Rectal smooth muscle tissue (tissue), 1 donor: ENCODE measurements around the gene RAD51B.

Experiments
- H3K27ac ChIP-seq: one replicate; pipeline ENCODE4 v1.7.0; 2013; ENCODE audit warnings: low read depth, low read length, inconsistent platforms
- H3K27me3 ChIP-seq: one replicate; pipeline ENCODE4 v1.7.0; 2013; ENCODE audit warnings: low read length; ENCODE audit not compliant: control insufficient read depth, insufficient read depth
- H3K36me3 ChIP-seq: one replicate; pipeline ENCODE4 v1.7.0; 2013; ENCODE audit warnings: low read length; ENCODE audit not compliant: control insufficient read depth, insufficient read depth
- H3K4me1 ChIP-seq: one replicate; pipeline ENCODE4 v1.7.0; 2013; ENCODE audit warnings: low read length; ENCODE audit not compliant: control insufficient read depth, insufficient read depth
- H3K4me3 ChIP-seq: one replicate; pipeline ENCODE4 v1.7.0; 2013; ENCODE audit warnings: low read length
- H3K9ac ChIP-seq: one replicate; pipeline ENCODE4 v1.7.0; 2013; ENCODE audit warnings: low read length

RAD51B gene

DNA sequence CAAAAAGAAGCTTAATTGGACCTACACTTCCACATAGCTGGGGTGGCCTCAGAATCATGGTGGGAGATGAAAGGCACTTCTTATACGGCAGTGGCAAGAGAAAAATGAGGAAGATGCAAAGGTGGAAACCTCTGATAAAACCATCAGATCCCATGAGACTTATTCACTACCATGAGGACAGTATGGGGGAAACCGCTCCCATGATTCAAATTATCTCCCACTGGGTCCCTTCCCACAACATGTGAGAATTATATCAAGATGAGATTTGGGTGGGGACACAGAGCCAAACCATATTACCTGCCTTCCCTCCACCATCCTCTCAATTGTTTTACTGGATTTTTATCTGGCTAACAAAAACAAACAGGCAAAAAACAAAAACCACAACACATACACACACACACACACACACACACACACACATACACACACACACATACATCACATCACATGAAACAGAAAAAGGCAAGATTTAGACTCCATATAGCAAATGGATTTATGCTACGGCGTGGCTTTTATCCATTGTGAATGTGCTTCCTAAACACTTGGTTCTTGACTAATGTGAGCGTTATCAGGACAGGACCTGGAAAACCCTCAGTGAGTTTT, 906.6 kb downstream of the RAD51B start:
- no peaks in the 10 kb centered on the region for H3K4me1 ChIP-seq

DNA sequence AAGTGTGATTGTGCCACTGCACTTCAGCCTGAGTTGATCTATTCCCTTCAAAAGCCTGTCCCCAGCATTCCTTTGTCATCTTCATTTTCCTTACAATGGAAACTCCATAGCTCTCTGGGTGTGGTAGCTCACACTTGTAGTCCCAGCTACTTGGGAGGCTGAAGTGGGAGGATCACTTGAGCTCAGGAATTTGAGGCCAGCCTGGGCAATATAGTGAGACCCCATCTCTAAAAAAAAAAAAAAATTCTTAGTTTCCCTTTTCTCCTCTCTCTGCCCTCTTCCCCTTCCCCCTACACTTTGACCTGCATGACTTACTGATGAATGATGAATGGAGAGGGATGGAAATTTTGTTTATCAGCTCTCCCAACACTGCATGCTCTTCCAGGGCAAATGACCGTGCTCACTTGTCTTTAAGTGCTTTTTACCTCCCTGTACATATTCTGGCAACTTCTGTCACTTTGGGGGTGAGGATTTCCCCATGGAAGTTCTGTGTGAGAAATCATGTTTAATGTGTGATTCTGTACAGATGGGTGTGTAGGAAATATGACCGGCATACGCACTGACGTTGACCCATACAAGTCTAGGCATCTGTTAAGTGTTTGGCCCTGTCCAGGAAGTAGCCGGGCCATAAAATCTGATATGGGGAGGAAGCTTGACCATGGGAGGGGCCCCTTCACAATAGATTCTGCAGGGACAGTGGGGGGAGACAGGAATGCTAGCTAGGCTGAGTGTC, 907.9 kb downstream of the RAD51B start:
- H3K4me3 ChIP-seq, result no peak overlapping the region
- no peaks in the 10 kb centered on the region for H3K27me3 ChIP-seq
- H3K9ac ChIP-seq, result no peak overlapping the region
- H3K36me3 ChIP-seq, result no peaks in the 10 kb centered on the region
- H3K27ac ChIP-seq, result no peak overlapping the region
- H3K4me1 ChIP-seq, result no peaks in the 10 kb centered on the region

More for the DNA sequence above, 906.6 kb downstream of the RAD51B start:
- Histone ChIP-seq H3K36me3 (no peaks in the 10 kb centered on the region), H3K27ac (no peak overlapping the region), H3K4me3 (no peak overlapping the region), H3K9ac (no peak overlapping the region), H3K27me3 (no peaks in the 10 kb centered on the region)

DNA sequence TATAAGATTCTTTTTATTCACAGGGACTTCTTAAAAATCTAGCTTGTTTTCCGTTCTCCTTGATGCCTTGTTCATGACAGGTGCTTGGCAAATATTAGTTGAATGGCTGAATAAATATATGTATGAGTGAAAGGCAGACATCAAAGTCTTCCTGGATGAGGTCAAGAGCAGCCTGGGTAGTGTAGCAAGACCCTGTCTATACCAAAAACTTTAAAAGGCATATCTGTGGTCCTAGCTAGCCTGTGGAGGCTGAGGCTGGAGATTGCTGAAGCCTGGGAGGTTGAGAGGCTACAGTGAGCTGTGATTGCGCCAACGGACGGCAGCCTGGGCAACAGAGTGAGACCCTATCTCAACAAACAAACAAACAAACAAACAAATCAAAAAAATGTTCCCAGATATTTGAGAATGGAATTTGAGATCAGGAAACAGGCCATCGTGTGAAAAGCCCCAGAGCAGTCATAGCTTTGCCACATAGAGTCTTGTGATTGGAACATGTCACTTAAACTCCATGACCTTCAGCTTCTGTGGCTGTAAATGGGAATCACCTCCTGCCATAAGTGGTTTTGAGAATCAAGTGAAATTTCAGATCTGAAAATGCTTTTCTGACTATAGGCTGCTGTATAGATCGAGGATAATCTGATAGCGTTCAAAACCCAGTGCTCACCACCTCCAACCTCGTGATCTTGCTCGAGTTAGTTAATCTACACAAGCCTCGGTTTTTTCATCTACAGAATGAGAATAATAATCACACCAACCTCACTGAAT, 908.9 kb downstream of the RAD51B start:
- H3K4me1 ChIP-seq, result no peaks in the 10 kb centered on the region
- no peak overlapping the region for H3K4me3 ChIP-seq
- no peak overlapping the region for H3K27ac ChIP-seq
- H3K9ac ChIP-seq, result no peak overlapping the region
- no peaks in the 10 kb centered on the region for H3K27me3 ChIP-seq
- H3K36me3 ChIP-seq, result no peaks in the 10 kb centered on the region

DNA sequence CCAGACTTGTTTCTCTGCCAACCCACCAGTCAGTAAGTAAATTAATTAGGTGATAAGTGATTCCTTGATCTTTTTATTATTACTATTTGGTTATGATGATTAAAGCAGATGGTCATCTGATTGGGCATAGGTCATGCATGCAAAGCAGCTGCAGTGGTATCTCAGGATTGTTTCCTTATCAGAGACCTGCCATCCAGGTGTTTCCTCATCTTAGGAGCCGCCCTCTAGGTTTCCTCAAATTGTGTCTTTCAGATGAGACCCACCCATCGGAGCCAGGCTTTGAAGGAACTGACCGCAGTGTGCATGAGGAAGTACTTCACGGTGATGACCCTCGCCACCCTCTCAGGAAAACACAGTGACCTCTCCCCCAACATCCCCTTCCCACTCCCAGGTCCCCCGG, 910.0 kb downstream of the RAD51B start:
- no peak overlapping the region for H3K27ac ChIP-seq
- H3K36me3 ChIP-seq, result no peaks in the 10 kb centered on the region
- no peaks in the 10 kb centered on the region for H3K27me3 ChIP-seq

DNA sequence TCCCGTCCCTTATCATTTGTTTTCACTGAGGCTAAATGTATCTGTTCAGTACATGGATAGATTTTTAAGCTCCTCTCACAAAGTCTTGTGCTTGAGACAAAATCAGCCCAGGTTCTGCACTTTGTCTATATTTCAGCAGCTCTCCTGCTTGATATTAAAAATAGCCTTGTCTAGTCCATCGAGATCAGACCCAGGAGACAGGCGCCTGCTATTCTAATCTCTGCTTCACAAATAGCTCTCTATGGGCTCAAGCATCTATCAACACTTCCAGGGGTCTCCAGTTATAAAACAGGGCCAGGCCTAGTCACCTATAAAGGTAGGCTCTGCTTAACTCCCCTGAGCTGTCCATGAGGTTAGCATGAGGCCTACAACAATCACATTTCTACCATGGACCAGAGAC, 910.8 kb downstream of the RAD51B start:
- H3K4me3 ChIP-seq, result no peak overlapping the region
- no peak overlapping the region for H3K9ac ChIP-seq
- H3K36me3 ChIP-seq, result no peaks in the 10 kb centered on the region
- no peaks in the 10 kb centered on the region for H3K27me3 ChIP-seq
- no peak overlapping the region for H3K27ac ChIP-seq
- no peaks in the 10 kb centered on the region for H3K4me1 ChIP-seq

More for the DNA sequence above, 910.0 kb downstream of the RAD51B start:
- Histone ChIP-seq H3K4me1 (no peaks in the 10 kb centered on the region), H3K4me3 (no peak overlapping the region), H3K9ac (no peak overlapping the region)

DNA sequence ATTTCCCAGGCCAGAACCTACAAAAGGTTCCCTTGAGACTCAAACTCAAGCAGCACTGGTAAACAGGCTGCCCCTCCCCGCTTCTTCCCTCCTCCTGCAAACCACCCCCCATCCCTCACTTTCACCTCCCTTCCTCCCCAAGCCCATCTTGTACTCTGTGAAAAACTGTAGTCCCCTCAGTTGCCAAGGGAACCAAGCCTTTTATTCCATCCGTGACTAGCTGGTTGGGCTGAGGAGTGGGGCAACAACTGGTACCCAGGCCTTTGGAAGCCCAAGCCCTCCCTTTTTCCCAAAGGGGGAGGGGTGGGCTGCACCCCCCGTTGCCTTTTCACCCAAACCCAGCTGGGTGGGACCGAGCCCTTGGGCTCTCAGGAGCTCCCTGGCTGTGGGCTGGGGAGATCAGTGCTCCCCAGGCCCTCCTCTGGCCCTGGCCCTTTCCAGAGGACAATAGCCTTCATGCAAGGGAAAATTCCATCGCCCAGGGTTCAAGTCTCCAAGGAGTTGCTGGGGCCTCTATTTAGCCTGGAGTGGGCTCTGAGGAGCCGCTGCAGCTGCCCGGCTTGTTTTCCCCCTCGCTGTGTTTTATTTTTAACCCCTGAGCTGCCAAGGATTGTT, 911.3 kb downstream of the RAD51B start:
- no peak overlapping the region for H3K4me3 ChIP-seq
- H3K27ac ChIP-seq, result no peak overlapping the region
- peaks cover 1% of the 10 kb centered on the region for H3K4me1 ChIP-seq
- no peaks in the 10 kb centered on the region for H3K36me3 ChIP-seq
- H3K27me3 ChIP-seq, result no peaks in the 10 kb centered on the region
- no peak overlapping the region for H3K9ac ChIP-seq

DNA sequence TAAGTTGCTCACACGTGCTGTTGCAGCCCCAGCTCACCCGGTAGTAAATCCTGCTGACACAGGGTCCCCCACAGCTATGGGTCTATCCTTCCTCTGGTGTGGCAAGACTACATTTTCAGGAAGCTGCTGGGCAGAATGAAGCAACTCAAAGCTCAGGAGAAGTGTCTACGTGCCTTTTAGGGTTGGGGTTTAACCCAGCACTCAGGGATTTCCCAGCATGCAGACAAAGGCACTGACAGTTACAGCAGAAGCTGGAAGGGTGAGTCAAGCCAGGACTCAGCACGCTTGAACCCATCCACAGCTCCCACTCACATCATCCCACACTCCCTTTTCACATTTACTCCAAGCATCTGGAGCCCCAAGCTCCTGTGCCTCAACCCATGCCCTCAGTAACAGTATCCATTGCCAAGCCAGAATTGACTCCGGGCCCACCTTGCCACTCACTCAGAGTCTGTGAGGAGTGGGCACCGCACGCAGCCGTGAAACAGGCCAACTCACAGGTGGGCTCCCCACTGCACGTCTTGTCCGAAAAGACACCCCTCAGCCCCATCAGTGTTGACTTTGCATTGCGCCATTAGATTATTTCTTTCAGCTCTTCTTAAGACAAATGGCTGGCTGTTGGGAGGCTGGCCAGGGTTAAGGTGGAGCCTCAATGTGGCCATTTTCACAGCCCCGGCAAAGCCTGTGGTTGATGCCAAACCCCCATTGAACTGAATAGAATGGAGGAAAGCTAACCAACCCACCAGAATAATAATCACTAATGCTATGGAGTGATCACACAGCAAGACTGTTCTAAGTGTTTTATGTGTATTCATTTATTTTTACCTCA, 913.7 kb downstream of the RAD51B start:
- H3K36me3 ChIP-seq, result no peaks in the 10 kb centered on the region
- H3K4me3 ChIP-seq, result no peak overlapping the region
- H3K4me1 ChIP-seq, result peaks cover 11% of the 10 kb centered on the region
- H3K27ac ChIP-seq, result no peak overlapping the region
- H3K9ac ChIP-seq, result no peak overlapping the region
- H3K27me3 ChIP-seq, result no peaks in the 10 kb centered on the region

DNA sequence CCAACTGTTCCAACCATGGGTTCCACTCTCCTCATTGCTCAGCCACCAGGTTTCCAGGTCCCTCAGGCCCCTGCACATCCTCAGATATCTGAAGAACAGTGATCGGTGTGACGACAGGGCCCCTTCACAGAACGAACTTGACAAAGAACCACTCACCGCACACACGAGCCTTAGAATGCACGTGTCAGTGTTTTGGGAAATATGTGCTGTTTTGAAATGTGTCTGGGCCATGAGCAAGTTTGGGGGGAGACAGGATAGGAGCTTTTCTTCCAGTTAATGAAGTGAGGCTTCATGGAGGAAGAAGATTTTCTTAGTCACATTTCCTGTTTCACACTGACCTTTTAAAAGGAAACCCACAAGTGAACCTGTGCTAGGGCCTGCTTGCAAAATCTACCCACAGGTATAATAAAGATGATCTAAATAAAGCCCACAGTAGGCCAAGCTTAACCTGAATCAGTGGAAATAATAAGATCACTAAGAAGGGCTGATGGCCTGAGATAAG, 914.7 kb downstream of the RAD51B start:
- Histone ChIP-seq H3K4me1 (peaks cover 11% of the 10 kb centered on the region), H3K36me3 (no peaks in the 10 kb centered on the region), H3K27ac (no peak overlapping the region), H3K4me3 (peak overlapping the region; percentile 19), H3K9ac (no peak overlapping the region), H3K27me3 (no peaks in the 10 kb centered on the region)

DNA sequence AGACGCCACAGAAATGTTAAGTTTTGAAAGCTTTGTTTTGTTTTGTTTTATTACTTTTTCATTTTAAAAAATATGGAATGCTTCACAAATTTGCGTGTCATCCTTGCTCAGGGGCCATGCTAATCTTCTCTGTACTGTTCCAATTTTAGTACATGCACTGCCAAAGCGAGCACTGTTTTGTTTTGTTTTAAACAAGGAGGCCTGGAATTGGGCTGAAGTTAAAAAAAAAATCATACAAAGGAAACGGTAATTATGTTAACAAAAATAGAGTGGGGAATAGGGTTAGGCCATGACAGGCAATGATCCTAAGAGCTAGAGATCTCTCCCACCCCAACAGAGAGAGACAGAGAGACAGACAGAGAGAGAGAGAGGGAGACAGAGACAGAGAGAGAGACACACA, 916.3 kb downstream of the RAD51B start:
- Histone ChIP-seq H3K4me1 (peaks cover 11% of the 10 kb centered on the region), H3K27me3 (no peaks in the 10 kb centered on the region), H3K4me3 (peak overlapping the region; percentile 5), H3K27ac (peak overlapping the region; percentile 77), H3K9ac (no peak overlapping the region), H3K36me3 (no peaks in the 10 kb centered on the region)

DNA sequence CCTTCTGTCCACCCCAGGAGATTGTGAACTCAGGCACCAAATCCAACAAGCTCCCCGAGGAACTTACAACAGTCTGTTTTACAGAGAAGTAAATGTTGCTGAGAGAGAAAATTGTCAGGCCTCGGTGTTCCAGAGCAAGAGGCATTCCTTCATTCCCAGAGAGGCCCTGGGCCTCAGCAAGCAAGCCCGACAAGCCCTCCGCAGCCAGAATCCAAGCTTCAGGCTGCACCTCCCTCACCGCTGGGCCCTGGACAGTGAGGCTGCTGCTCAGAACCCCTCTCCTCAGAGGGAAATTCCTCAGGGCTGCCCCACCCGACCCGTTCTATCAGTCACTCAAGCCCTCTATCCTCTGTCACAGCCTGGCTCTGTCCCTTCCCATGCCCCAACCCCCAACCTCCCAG, 916.9 kb downstream of the RAD51B start:
- Histone ChIP-seq H3K9ac (no peak overlapping the region), H3K4me3 (peak overlapping the region; percentile 5), H3K27ac (peak overlapping the region; percentile 77), H3K27me3 (no peaks in the 10 kb centered on the region), H3K36me3 (no peaks in the 10 kb centered on the region), H3K4me1 (peaks cover 11% of the 10 kb centered on the region)

DNA sequence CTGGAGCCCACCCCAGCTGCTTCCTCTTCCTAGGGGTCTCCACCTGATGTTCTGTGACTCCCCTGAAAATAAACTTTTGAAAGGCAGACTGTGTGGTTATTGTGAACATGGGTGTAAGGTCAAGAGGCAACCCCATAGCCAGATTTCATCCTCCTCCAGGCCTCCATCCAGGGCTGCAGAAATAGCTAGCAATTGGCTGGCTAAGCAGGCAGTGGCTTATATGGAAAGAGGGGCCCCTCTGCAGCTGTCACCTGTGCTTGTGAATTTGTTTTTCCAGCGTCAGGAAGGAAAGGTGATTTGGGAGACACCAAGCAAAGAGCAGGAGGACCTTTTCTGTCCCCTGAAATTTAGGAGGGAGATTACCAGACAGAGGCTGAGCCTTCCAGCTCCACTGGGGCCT, 917.5 kb downstream of the RAD51B start:
- H3K4me1 ChIP-seq, result peaks cover 11% of the 10 kb centered on the region
- H3K4me3 ChIP-seq, result no peak overlapping the region
- no peak overlapping the region for H3K9ac ChIP-seq
- H3K27ac ChIP-seq, result peak overlapping the region; percentile 77
- no peaks in the 10 kb centered on the region for H3K36me3 ChIP-seq
- no peaks in the 10 kb centered on the region for H3K27me3 ChIP-seq
